ENCODE measurements around the gene BECN2.

BECN2 gene

GRCh38 chr1:241997401-241997998, 39.9 kb downstream of the BECN2 start:
- TF ChIP-seq CTCF (IDR thresholded peaks at IDR 0.05; ENCODE audit: low read depth, low read length) = no peak

GRCh38 chr1:241998412-241998921, 40.9 kb downstream of the BECN2 start:
- no peak overlapping the region for H3K4me3 ChIP-seq (ENCODE audit: low read depth, low read length)
- peak; percentile 37; the same call in 1 of the 2 replicates for TF ChIP-seq CTCF (IDR thresholded peaks at IDR 0.05; ENCODE audit: low read depth, low read length)

More at GRCh38 chr1:241997401-241997998, 39.9 kb downstream of the BECN2 start:
- H3K4me3 ChIP-seq (ENCODE audit: low read depth, low read length) = no peak overlapping the region

GRCh38 chr1:241999026-241999425, 41.5 kb downstream of the BECN2 start, which contains the start of gene MAP1LC3C:
TSS of gene MAP1LC3C (minus strand) at chr1:241999098. CDS start at chr1:241999008, 90 bp downstream.
- TF ChIP-seq CTCF (IDR thresholded peaks at IDR 0.05; ENCODE audit: low read depth, low read length) = no peak
- H3K4me3 ChIP-seq (ENCODE audit: low read depth, low read length) = no peak within 1 kb of the TSS

GRCh38 chr1:242000434-242000833, 42.9 kb downstream of the BECN2 start:
- H3K4me3 ChIP-seq (ENCODE audit: low read depth, low read length) = no peak overlapping the region
- TF ChIP-seq CTCF (IDR thresholded peaks at IDR 0.05; ENCODE audit: low read depth, low read length) = no peak

- no peak overlapping the region for H3K4me3 ChIP-seq (ENCODE audit: low read depth, low read length)
- no peak for TF ChIP-seq CTCF (IDR thresholded peaks at IDR 0.05; ENCODE audit: low read depth, low read length)
These were observed 44.5 kb downstream of the BECN2 start for GRCh38 chr1:242002072-242002471.

GRCh38 chr1:242002510-242002909, 44.9 kb downstream of the BECN2 start:
- no peak overlapping the region for H3K4me3 ChIP-seq (ENCODE audit: low read depth, low read length)
- no peak for TF ChIP-seq CTCF (IDR thresholded peaks at IDR 0.05; ENCODE audit: low read depth, low read length)

GRCh38 chr1:242004751-242005495, 47.4 kb downstream of the BECN2 start:
- no peak overlapping the region for H3K4me3 ChIP-seq (ENCODE audit: low read depth, low read length)
- TF ChIP-seq CTCF (IDR thresholded peaks at IDR 0.05; ENCODE audit: low read depth, low read length) = no peak
